Glomerular visceral epithelial cell (primary cell): ENCODE results near the gene GFOD1.
A peak's percentile ranks its signal among the peaks of the same experiment; 100 is the strongest.

ENCODE experiments used
- DNase-seq: peaks from one replicate; pipeline ENCODE4 v3.0.0-alpha.2; 2016; ENCODE audit errors: extremely low spot score

The GFOD1 gene

DNA sequence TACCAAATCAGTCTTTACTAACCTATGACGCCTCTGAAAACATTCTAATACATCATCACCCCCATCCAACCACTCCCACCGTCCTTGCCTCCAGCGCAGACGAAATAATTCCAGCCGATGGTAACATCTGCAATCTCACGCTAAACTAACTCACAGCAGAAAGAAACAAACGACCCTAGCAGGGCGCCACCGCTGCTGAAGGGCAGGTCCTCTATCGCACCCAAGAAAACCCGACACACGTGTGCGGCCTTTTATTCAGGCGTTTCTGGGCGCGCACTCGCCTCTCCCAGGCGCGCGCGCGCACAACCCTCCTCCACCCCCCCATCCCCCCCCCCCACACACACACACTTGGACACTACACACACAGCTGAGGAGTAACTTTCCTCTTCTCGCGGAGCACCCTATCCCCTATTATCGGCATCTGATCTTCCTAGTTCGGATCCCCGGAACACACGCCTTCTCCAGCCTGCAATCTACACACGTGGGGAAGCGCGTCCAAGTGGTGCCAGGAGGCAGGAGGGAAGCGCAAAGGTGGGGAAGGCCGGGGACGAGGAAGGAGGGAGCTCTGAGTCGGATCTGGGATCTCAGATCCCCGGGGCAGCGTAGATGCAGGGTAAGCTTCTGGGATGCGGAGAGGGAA lies 1.4 kb downstream of the GFOD1 start:
- DNase-seq, result peak; percentile 55

DNA sequence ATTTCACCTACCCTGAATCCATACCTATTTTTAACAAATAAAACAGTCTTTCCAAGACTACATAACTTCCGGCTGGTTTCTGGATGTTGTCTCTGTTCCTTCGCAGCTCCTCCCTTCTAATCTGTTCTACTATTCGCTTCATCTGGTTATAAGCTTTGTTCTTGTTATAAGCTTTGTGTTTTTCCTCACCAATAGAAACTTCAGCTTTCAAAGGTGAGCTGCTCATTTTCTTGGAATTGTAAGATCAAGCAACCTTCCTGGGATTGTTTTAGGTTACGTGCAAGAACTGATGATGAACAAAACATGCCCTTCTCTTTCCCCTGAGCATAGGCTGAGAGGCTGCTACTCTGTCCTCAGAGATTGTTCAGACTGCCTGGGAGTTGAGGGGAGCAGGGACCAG lies 2.1 kb downstream of the GFOD1 start:
- DNase-seq, result no peak

DNA sequence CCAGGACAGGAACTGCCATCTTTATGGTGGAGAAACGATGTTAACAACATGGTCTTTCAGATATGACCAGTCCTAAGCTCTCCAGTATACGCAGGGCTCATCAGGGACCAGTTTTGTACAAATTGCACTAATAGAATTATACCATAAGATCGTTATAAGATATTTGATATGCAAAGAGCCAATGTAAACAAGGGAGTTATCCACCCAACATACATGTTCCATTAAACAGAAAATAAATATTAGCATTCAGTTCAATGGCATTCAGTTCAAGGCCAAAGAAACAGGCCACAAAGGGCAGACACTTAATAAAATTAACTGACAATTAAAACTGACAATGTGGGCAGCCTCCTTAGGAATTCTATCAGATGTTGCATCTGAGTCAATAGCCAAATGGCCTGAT lies 2.6 kb downstream of the GFOD1 start:
- no peak for DNase-seq

DNA sequence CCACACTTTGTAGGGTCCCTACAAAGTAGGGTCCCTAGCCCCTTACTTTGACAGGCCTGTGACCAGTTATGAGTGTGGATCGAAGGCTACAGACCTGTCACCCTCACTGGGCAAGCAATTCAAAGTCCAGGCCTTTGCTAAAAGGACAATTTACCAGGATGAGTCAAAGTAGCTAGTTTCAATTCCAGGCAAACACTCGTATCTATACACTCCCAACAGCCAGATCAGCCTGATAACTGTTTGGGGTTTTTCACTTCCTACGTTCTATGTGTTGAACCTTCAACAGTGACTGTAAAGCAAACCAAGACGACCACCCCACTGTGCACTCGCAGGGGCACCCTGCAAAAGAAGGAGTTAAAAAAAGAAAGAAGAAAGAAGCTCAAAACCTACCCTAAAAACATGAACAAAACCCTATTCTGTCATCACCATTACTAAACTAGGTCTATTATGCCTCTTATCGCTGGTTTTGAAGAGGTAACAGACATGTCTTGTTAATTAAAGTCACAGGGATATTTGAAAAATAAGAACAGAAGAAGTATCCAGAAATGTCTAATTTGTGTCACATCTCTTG lies 3.2 kb downstream of the GFOD1 start:
- DNase-seq, result no peak

DNA sequence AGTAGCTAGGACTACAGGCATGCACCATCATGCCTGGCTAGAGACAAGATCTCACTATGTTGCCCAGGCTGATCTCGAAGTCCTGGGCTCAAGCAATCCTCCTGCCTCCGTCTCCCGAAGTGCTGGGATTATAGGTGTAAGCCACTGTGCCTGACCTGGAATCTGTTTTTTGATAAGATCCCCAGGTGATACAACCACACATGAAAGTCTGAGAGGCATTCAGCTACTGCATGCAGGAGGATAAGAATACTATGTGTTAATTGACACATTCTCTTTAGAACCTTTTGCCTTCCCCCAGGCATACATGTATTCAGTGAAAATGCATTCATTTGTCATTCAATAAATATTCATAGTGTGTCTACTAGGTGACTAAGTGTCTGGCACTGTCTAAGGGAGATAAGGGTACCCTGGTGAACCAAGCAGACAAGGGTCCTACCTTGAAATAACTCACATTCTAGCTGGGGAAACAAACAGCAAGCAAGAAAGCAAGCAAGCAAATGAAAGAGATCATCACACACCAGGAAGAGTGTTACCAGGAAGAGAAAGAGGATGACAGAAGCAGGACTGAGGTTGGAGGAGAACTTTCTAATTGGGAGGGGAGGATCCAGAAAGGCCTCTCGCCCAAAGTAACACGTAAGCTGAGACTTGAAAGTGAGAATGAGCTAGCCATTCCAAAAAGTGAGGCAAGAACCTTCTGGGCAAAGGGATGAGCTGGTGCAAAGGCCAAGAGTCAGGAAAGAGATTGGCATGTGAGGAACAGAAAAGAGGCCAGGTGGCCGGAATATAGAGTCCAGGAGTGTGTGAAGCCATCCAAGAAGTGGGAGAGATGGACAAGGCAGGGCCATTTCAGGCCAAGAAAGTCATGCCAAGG lies 6.5 kb downstream of the GFOD1 start:
- no peak for DNase-seq

DNA sequence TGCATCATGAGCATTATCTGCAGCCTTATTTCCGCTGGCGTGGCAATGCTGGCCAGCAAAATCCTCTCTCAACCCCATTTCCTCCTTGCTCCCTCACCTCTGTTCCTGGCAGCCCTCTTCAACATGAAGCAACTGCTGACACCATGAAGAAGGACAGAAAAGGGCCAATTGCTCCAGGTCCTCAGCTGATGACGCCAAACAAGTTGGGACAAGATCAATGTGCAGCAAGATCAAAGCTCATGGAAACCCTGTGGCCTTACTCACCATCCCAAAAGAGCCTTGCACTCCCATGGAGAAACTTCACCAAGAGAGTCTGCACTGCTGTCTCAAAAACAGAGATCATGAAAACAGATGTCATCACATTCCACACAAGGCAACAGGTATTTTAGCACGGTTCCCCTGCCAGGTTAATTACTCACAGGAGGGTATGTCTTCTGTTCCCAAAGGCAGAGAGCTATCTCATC lies 7.4 kb downstream of the GFOD1 start:
- DNase-seq, result no peak

DNA sequence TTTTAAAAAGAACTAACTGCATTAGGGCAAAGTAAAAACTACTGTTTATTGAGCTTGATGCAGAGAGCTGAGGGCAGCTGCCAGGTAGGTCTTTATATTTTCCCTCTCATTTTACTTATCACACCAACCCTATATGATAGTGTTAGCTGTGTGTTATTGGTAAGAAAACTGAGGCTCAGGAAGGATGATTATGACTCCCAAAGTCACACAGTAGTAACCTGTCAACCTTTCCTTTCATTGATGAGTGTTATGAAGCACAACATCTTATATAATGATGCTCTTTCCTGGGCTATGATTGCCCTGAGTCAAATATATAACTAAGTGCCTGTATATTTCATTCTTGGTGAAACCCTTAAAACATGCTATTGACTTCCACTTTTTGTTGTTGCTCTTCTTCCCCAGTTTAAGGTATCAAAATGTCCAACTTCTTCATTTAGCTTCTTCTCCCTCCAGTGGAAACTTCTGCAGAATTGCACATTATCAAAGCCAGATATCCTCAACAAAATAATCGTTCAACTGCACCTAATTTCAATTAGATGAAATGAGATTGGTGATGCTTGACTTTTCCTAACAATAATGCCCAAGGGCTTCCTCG lies 8.1 kb downstream of the GFOD1 start:
- no peak for DNase-seq

DNA sequence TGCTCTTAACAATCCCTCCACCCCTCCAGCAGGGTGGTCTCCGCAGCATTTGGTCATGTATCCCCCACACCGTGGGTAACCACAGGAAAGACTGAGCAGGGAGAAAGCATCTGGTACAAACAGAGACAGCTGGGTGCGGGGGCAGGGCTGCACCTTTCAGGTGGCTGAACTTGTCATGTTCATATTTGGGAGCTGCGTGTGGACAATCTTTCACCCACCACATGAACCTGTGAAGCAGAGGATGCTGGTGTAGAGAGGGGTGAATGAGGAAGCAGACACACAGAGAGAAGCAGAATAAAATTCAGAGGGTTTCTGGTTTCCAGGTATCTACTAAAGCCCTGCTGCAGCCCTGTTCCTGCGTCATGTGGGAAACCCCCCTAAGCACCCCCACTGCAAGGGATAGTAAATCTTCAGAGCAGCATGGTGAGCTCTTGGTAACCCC lies 8.9 kb downstream of the GFOD1 start:
- DNase-seq, result no peak

DNA sequence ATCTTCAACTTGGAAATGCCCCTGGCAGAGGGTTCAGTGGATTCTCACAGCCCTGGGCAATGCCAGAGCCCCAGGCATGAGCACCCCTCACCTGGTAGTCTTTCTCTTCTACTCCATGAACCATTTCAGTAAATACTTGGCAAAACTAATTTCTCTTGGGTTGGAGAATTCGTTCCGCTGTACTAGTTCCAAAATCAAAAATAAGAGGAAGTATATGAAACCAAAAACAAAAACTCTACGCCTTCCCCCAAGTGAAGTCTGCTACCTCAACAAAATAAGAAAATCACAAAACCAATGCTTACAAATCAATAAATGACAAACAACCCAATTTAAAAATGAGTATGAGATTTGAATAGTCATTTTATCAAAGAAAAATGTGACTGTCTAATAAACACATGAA lies 12.6 kb downstream of the GFOD1 start:
- no peak for DNase-seq

DNA sequence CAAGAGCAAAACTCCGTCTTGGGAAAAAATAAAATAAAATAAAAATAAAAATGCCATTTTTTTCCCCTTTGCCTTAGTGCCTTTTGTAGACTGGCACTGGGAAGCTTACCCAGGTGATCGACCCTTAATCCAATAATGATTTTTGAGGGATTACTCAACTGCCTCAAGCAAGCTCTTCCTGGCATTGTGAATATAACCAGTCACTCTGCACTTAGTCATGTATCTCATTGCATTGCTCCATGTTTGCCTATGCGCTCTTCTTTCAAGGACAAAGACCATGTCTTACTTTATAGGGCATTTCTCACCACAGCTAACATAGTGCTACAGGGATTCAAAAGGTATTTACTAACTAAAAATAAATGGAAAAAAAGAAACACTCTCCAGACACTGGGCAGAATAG lies 13.0 kb downstream of the GFOD1 start:
- DNase-seq, result no peak

DNA sequence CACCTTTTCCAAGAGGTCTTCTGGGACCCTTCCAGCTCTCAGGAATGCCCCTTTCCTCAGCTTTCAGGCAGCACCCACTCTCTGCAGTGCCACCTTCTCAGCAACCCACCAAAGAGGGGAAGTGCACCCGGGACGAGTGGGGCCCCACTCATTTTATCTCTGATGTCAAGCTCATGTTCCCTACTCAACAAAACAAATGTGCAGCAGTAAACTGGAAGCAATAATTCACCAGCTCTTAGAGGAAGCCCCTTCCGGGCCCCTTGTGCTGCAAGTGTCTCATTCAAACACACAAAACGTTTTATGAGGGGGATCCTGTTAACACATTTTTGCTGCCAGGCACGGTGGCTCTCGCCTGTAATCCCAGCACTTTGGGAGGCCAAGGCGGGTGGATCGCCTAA lies 13.6 kb downstream of the GFOD1 start:
- DNase-seq, result no peak

DNA sequence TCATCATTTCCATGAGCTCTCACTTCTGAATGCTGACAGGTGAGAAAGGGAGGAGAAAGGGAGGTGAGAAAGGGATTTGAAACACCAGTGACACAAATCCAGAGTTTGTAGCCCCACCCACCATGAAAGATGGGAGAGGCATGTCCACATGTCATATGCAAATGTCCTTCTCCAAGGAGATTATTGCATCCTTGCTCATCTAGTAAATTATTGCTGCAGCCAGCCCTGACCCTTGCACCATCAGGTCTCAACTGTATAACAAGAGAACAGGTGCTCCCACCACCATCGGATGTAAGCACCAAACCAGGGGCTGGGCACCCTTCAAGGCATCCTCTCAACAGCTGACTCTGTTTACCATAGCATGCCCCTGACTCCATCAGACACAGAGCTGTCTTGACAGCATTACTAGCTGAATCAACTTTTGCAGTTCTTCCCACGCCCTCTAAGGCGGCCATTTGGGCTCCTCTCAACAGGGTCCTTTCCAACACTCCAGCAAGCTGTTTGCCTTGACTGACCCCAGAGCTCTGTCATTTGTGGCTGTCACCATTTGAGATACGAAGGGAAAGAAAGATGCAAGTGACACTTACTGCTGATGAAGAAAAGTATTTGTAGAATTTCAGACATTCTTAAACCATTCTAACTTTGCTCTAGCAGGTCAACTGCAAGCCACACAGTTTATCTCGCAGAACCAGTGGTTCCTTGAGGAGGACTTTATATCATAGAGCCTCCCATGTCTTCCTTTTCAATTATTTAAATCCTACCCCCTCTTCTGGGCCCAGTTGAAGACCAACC lies 14.2 kb downstream of the GFOD1 start:
- no peak for DNase-seq

DNA sequence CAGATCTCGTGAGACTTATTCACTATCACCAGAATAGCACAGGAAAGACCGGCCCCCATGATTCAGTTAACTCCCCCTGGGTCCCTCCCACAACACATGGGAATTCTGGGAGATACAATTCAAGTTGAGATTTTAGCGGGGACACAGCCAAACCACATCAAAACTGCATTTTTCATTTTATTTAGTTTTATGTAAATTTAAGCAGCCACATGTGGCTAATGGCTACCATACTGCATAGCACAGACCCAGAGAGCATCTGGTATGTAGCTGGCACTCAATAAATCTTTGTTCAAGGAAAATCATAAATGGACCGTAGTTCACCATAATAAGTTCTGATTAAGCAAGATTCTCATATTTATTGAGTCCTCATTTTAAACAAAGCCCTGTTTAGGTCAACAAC lies 15.3 kb downstream of the GFOD1 start:
- DNase-seq, result no peak

DNA sequence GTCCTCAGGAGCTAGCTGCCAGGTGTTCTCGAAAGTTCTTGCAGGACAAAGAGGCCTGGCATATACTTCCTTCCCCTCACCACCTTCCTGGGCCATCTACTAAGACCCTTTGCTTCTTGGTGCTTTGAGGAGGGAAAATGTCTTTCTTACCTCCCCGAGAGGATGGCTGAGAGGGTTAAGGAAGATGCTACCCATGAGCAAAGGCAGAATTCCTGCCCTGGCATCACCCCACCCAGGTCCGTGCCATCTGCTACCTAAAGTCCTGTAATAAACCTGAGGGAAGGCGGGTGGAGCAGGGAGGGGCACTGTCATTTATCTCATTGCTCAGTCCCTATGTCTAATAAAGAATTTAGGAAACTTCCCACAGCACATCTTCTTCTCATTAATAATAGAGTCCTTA lies 16.2 kb downstream of the GFOD1 start:
- DNase-seq, result no peak

DNA sequence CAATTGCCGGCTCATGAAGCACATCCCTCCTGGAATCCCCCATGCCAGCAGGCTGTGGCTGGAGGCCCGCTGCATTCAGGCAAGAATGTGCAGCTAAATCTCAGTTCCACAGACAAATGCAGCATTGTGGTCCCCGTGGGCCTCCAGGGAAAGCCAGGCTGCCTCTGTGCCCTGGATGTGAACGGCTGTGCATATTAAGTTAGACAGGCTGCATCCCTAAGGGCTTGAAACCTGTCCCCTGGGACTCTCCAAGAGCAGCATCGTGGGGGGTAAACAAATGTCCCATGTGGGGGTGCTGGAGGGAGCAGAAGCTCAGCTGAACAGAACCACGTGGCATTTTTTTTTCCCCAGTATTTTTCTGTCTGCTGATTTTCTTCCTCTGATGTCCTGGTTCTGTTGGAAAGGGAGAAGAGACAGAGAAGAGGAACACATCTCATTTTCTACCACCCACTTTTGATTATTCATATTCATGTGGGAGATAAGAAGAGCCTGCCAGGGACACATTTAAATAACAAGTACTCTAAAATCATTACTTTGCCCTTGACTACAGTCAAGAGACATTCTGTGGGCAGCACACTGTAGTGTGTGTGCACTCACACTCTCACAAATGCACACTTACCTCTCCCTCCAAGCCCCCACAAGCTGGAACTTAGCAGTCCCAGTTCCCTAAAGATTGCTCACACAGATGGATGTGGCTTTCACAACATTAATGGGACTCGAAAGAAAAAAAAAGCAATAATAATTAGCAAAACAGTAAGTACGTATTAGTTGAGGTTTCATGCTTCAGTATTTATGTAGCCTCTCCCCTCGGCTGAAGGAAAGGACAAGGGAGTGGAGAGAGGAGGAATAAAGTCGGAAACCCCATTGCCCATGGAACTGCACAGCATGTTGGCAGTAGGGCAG lies 16.9 kb downstream of the GFOD1 start:
- no peak for DNase-seq

DNA sequence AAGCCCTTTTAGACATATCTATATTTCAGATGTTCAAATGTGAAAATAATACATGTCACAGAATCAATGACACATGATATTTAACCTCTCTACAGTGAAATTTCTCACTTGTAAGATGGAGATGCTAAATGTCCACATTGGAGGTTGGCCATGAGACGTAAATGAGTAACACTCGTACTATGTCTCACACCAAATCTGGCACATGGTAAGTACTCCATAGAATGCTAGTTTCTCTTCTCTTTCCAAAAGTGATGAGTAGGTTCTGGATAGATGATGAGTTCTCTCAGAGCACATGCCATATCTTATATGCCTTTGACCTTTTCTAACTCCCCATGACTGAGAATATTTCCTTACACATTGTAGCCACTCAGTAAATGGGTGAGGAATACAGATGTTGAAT lies 17.7 kb downstream of the GFOD1 start:
- DNase-seq, result no peak

DNA sequence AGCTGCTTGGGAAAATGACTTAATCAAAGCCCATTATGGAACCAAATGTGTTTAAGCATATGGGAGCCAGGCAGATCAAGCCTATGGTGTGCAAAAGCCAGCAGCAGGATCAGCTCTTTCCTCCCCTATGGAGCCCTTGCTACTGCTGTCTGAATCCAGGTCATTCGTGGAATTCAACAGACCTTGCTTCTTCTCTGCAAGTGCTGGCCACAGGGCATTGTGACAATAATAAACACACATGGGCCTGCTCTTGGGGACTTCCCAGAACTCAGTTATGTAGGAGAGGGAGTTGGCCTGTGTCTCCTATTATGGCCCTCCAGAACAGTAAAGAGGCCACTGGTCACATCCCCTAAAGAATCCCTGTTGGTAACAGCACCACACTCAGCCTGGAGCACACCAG lies 18.6 kb downstream of the GFOD1 start:
- DNase-seq, result no peak

DNA sequence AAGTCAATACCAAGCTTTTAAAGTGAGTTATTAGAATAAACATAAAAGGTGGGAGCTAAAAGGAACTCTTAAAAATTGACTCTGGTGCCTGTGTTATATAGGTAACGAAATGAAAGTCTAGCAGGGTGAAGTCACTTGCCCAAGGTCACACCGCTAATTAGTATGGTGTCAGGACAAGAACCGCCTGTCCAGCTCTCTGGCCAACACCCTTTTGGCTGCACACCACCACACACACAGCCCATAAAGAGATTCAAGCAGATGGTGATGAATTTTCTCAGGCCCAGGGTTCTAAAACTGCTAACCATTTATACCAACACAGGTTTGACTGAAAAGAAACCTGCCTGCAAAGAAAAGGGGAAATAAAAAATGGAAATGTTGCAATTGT lies 20.2 kb downstream of the GFOD1 start:
- DNase-seq, result no peak

DNA sequence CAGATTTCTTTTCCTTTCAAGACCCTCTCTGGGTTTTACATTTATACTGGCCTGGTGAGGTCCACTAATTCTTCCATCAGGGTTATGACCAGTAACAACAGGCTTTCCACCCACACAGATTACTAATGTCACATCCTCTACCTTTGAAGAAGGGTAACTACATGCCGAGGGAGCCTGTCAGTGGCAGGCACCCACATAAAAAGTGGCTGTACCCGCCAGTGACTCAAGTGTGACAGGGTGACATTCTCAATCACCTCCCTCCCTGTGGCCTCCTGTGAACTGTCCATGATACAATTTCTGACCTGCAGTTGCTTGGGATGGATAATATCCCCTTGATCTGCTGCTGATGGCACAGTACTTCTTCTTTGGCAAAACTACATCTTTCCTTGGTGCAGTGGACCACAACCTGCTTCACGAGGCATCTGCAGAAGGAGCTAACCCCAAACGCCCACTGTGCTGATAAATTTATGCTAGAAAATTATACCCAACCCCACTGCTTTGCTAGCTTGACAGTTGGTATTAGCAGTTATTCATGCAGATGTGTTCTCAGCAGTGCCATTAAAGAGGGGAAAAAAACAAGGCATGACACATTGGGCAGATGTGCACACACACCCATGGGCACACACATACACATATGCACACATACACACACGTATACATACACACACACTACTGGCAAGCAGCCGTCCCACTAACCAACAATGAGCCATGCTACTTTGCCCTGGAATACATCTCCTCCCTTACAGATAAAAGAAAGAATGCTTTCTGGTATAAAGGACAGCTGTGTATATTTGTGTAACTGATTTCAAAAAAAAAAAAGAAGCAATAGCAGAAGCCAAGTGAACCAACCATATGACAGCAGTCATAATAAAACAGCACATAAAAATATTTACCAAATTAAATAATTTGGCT lies 20.8 kb downstream of the GFOD1 start:
- DNase-seq, result no peak

DNA sequence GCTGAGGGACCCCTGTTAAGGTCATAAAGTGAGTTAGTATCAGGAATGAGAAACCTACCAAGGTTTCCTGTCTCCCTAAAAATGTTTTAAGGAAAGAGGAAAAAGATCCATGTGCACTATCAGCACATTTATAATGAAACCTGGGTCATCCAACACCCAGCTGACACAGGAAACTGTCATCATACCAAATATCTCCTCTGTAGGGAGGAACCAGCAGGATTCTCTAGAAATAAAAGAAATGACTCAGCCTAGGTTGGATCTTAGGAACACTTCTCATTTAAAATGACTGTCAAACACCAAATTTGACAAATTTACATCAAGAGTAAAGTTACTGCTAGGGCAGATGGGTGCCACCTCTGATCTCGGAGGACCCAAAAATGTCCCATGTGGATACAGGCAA lies 21.7 kb downstream of the GFOD1 start:
- DNase-seq, result no peak
